Activated CD4-positive, alpha-beta memory T cell treated with anti-CD3 and anti-CD28 coated beads, Interleukin-2, amount 10 ng/mL, durations not matched to agents 7 days and 5 days (primary cell): ENCODE results near the gene CYGB. TPM values are rescaled to one million over a fixed set of nuclear protein-coding genes. Genes with fewer than 3 reads are reported as not detected.
"Not testable (repeated sequence)": the region's sequence is repeated elsewhere in the genome, so short reads cannot be mapped to it uniquely, and the experiment has no call there.

Source experiments
- CTCF ChIA-PET: fragments of 350-600 bp; sonication (Branson Sonifier 250); formaldehyde crosslinking; loops from one replicate; lab custom pipeline; 2021; ENCODE audit warnings: antibody characterized with exemption, inconsistent platforms; lab: Charles Lee
- POLR2A ChIA-PET: fragments of 350-600 bp; sonication (Branson Sonifier 250); formaldehyde crosslinking; loops from one replicate; lab custom pipeline; 2021; ENCODE audit warnings: antibody characterized with exemption; lab: Charles Lee
- DNase-seq: peaks from one replicate; pipeline ENCODE4 v3.0.0-alpha.2; 2020
- H3K27ac Mint-ChIP-seq: one replicate; pipeline ENCODE4 v1.8.0; 2021; ENCODE audit warnings: mild to moderate bottlenecking, mixed read lengths
- H3K27me3 Mint-ChIP-seq: one replicate; pipeline ENCODE4 v1.8.0; 2021; ENCODE audit warnings: mixed read lengths
- H3K36me3 Mint-ChIP-seq: one replicate; pipeline ENCODE4 v1.8.0; 2021; ENCODE audit warnings: low read depth, mixed read lengths
- H3K4me1 Mint-ChIP-seq: one replicate; pipeline ENCODE4 v1.8.0; 2021; ENCODE audit warnings: mixed read lengths
- H3K4me3 Mint-ChIP-seq: one replicate; pipeline ENCODE4 v1.8.0; 2021; ENCODE audit warnings: mild to moderate bottlenecking, mixed read lengths
- H3K9me3 Mint-ChIP-seq: one replicate; pipeline ENCODE4 v1.8.0; 2021; ENCODE audit warnings: mixed read lengths
- total RNA-seq, 2 experiments: library from RNA; stranded (reverse); gene quantifications; one replicate each; pipeline ENCODE4 v1.2.3, GENCODE V29; 2021

CYGB gene
- total RNA-seq, 2 experiments from 2014 or later = not detected

DNA sequence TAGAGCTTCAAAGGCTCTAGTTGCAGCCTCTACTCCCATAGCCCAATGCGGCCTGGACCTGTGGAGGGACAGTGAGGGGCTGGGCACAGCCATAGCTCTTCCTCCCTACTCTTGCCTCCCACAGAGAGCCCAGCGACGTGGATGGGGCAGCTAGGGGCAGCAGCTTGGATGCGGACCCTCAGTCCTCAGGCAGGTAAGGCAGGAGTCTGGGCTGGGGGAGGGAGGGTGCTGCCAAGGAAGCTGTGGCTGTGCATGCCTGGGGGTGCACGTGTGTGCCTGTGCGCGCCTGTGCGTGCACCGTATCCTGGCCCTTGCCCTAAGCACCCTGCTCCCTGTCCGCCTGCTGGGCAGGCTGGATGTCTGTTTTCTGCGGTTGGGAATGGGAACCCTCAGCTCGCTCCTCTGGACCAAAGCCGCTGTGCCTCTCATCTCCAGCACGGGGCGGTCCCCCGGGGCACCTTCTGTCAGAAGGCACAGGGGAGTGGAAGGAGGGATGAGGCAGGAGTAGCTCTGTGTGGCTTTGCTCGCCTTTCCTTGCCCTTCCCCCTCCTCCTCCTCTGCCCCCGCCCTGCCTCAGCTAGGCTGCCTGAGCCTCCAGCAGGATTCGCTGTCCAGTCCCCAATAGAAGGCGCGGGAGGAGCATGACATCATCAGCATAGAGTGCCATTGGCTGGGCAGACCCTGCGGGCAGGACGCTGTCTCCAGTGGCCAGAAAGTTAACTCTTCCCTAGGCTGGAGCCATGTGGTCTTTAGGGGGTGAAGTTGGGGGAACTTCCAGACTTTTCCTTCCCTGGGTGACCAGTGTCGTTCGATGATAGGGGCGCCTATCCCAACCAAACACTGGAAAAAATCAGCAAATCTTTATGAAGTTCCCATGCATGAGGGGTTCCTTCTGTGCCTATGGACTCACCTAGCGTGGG lies 3.1 kb upstream of the CYGB start:
- Mint-ChIP-seq H3K9me3 (no peaks in the 10 kb centered on the region), H3K4me1 (peaks cover 3% of the 10 kb centered on the region), H3K27me3 (peaks cover 48% of the 10 kb centered on the region), H3K27ac (no peak overlapping the region), H3K36me3 (no peaks in the 10 kb centered on the region), H3K4me3 (no peak overlapping the region)
- CTCF ChIA-PET = interaction anchor here (0.8 to 3.2 kb wide), 4 partner anchors 16 to 83 kb away, joined by 3 to 13 read pairs (median 6); no protein-coding TSS in a partner anchor
- DNase-seq = no peak
- POLR2A ChIA-PET = interaction anchor here (1.3 kb wide), 1 partner anchor 9 kb away, joined by 3 read pairs; no protein-coding TSS in a partner anchor

GRCh38 chr17:76539631-76540271 lies 2.2 kb upstream of the CYGB start, which contains the start of gene PRCD:
Gene PRCD, plus strand, starts transcription at chr17:76540044. Its CDS starts 98 bp downstream, at chr17:76540142.
- ChIA-PET POLR2A (interaction anchor here (0.6 to 1.3 kb wide), 2 partner anchors 10 to 551 kb away, joined by 3 to 4 read pairs; no protein-coding TSS in a partner anchor), CTCF (interaction anchor here (2.5 to 3.2 kb wide), 2 partner anchors 17 kb away, joined by 6 to 13 read pairs; no protein-coding TSS in a partner anchor)
- no peak within 1 kb of the TSS for H3K4me3 Mint-ChIP-seq
- H3K4me1 Mint-ChIP-seq = peaks cover 3% of the 10 kb centered on the region
- peaks cover 55% of the 10 kb centered on the region for H3K27me3 Mint-ChIP-seq
- no peak within 1 kb of the TSS for H3K27ac Mint-ChIP-seq
- no peak for DNase-seq
- no peaks in the 10 kb centered on the region for H3K9me3 Mint-ChIP-seq
- no peaks in the 10 kb centered on the region for H3K36me3 Mint-ChIP-seq

DNA sequence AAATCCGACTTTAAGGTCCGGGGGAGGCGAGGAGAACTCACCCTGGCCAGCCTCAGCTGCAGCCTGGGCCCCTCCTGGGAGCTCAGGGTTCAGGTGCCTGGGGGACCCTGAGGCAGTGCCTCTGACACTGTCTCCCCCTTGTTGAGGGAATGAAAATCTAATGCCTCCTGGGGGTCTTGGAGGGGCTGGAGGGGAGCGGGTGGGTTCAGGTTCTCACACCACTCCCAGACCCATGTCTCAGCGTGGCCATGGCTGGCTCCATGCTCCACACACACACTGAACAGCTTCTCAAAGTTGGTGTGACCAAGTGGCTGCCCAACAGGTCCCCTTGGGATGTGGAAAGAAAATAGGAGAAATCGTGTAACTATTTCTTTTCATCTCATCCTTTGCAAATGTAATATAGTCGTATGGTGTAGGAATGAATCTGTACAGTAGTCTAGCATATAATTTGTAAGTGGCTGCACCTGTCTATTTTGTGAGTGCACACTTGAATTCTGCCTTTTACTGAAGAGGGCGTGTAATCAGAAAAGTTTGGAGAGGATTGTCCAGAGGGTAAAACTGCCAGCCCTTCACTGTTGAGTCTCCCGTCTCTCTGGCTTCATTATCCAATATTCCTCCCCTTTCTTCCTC lies 1.5 kb upstream of the CYGB start:
- CTCF ChIA-PET = interaction anchor here (2.5 to 3.2 kb wide), 2 partner anchors 16 to 18 kb away, joined by 6 to 13 read pairs; no protein-coding TSS in a partner anchor
- H3K36me3 Mint-ChIP-seq = no peaks in the 10 kb centered on the region
- no peaks in the 10 kb centered on the region for H3K9me3 Mint-ChIP-seq
- peaks cover 54% of the 10 kb centered on the region for H3K27me3 Mint-ChIP-seq
- DNase-seq = no peak
- POLR2A ChIA-PET = interaction anchor here (0.6 to 1.3 kb wide), 2 partner anchors 10 to 550 kb away, joined by 3 to 4 read pairs; no protein-coding TSS in a partner anchor
- H3K4me3 Mint-ChIP-seq = no peak overlapping the region
- H3K4me1 Mint-ChIP-seq = peaks cover 3% of the 10 kb centered on the region
- no peak overlapping the region for H3K27ac Mint-ChIP-seq

- ChIA-PET CTCF (interaction anchor here (2.5 to 3.2 kb wide), 2 partner anchors 15 to 19 kb away, joined by 6 to 13 read pairs; no protein-coding TSS in a partner anchor), POLR2A (no interaction called here)
- Mint-ChIP-seq H3K9me3 (no peaks in the 10 kb centered on the region), H3K36me3 (no peaks in the 10 kb centered on the region), H3K27me3 (peaks cover 49% of the 10 kb centered on the region), H3K27ac (no peak overlapping the region), H3K4me3 (no peak overlapping the region), H3K4me1 (peaks cover 3% of the 10 kb centered on the region)
- DNase-seq = no peak
These were observed 897 bp upstream of the CYGB start for GRCh38 chr17:76538281-76538931.

GRCh38 chr17:76537288-76537577 lies 276 bp downstream of the CYGB start:
- no peak overlapping the region for H3K4me3 Mint-ChIP-seq

DNA sequence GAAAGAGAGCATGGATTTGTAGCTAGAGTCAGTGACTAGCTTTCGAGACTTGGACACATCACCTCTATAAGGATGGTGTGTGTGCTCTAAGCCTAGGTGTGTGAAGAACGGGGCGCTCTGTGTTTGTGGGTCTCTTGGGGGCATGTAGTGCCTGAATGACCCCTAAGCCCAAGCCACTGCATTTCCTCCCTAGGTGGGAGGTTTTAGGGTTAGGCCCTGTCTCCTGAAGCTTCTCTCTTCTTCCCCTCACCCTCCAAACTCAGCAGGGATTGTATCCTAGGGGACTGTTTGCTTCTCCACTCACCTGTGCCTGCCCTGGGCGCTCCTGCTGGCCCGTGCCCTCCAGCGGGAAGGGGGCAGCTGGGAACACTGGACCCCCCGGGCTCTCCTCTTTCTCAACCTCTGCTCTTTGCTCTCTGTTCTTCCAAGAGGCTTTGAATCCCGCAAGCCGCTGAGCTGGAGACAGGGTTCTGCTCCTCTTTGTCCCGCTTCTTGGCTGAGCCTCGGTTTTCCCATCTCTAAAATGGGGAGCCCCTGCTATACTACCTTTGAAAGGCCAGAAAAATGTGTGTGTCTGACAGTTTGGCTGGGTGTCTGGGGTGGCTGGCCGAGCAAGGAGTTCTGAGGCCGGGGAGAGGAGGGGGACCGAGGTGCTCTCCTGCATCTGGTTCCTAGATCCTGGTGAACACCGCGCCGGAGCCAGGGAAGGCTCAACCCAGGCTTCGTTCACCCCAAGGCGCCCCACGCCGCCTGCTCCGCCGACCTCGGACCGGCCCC lies 810 bp downstream of the CYGB start:
- no peaks in the 10 kb centered on the region for H3K9me3 Mint-ChIP-seq
- peaks cover 3% of the 10 kb centered on the region for H3K4me1 Mint-ChIP-seq
- peaks cover 41% of the 10 kb centered on the region for H3K27me3 Mint-ChIP-seq
- no peak overlapping the region for H3K27ac Mint-ChIP-seq
- POLR2A ChIA-PET = interaction anchor here (0.6 to 1.1 kb wide), 3 partner anchors 10 to 48 kb away, joined by 3 to 4 read pairs (median 3); no protein-coding TSS in a partner anchor
- DNase-seq = no peak
- CTCF ChIA-PET = interaction anchor here (0.8 to 1.8 kb wide), 2 partner anchors 10 to 13 kb away, joined by 3 to 8 read pairs; no protein-coding TSS in a partner anchor
- H3K4me3 Mint-ChIP-seq = no peak overlapping the region
- H3K36me3 Mint-ChIP-seq = no peaks in the 10 kb centered on the region

More at GRCh38 chr17:76537288-76537577, 276 bp downstream of the CYGB start:
- ChIA-PET CTCF (no interaction called here), POLR2A (interaction anchor here (0.9 kb wide), 1 partner anchor 12 kb away, joined by 3 read pairs; no protein-coding TSS in a partner anchor)
- Mint-ChIP-seq H3K9me3 (no peaks in the 10 kb centered on the region), H3K27me3 (peaks cover 46% of the 10 kb centered on the region), H3K4me1 (peaks cover 3% of the 10 kb centered on the region), H3K36me3 (no peaks in the 10 kb centered on the region), H3K27ac (no peak overlapping the region)
- DNase-seq = no peak

DNA sequence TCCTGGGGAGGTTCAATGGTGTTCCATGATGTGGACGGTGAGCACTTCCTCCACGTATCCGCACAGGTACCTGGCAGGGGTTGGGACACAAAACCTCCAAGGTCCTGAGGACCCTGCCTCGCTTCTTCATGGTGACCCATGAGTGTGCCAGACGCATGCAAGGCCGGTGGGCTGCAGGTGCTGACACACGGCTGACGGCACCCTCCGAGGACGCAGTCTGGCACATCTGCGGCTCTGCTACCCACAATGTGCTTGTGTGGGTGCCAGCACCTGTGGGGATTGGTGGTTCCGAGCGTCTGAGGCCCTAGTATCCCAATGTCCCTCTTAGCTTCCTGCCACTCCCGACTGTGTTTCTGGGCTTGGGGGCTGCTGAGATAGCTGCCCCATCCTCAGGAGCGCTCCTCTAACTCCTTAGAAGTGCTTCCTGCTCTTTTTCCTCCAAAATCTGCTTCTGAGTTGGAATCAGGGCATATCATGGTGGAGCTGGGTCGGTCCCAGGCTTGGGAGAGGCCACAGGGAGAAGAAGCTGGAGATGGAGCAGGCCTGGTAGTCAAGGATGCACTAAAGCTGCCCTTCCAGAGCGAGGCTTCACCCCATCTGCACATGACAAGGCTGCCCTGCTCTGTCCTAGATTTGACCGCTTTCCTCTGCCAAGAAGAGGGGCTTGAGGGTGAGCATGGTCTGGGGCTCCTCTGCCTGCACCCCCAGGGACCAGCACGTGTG lies 1.6 kb downstream of the CYGB start:
- CTCF ChIA-PET = interaction anchor here (0.8 to 1.8 kb wide), 2 partner anchors 11 to 13 kb away, joined by 3 to 8 read pairs; no protein-coding TSS in a partner anchor
- POLR2A ChIA-PET = interaction anchor here (0.6 to 1.1 kb wide), 3 partner anchors 10 to 49 kb away, joined by 3 to 4 read pairs (median 3); no protein-coding TSS in a partner anchor
- peaks cover 39% of the 10 kb centered on the region for H3K27me3 Mint-ChIP-seq
- no peaks in the 10 kb centered on the region for H3K9me3 Mint-ChIP-seq
- peaks cover 3% of the 10 kb centered on the region for H3K4me1 Mint-ChIP-seq
- H3K4me3 Mint-ChIP-seq = no peak overlapping the region
- H3K27ac Mint-ChIP-seq = no peak overlapping the region
- DNase-seq = no peak
- no peaks in the 10 kb centered on the region for H3K36me3 Mint-ChIP-seq

DNA sequence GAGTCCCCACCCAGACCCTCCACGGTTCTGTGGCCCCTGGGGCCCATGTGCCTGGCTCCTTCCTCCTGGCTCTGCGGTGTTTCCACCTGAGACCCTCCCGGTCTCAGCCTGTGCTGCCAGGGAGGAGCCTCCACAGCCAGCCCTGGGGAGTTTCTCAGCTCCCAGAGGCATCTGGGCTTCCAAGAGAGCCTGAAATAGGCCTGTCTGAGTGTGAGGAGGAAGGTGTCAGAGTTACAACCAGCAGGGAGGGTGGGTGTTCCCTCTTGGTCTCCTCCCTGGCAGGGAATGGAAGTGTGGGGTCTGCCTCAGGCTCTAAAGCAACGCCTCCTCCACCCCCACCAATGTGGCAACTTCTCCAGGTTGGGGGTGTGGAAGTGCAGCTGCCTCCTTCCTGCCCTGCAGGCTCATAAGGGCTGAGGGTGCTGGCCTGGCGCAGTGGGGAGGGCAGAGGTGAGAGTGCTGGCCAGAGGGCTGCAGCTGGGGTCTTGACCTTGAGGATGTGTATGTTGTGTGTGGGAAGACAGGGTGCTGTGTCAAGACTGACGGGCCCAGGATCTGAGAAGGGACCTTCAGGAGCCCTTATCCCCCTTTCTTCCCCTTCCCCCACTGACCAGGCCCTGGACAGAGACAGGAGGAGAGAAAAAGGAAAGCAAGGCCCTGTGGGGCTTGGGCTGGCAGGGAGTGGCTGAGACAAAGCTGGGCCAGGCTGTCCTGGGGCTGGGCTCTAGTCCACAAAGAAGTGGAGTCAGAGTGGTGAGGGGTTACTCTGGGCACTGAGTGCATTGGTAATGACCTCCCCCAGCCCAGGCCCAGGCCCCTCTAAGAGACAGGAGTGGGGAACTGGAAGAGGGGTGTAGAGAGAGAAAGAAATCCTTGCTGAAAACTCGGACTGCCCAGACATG lies 2.4 kb downstream of the CYGB start:
- no peaks in the 10 kb centered on the region for H3K9me3 Mint-ChIP-seq
- peaks cover 3% of the 10 kb centered on the region for H3K4me1 Mint-ChIP-seq
- no peaks in the 10 kb centered on the region for H3K36me3 Mint-ChIP-seq
- no peak for DNase-seq
- H3K27me3 Mint-ChIP-seq = peaks cover 39% of the 10 kb centered on the region
- CTCF ChIA-PET = interaction anchor here (0.8 to 1.8 kb wide), 2 partner anchors 11 to 12 kb away, joined by 3 to 8 read pairs; no protein-coding TSS in a partner anchor
- no peak overlapping the region for H3K4me3 Mint-ChIP-seq
- POLR2A ChIA-PET = interaction anchor here (1.1 kb wide), 1 partner anchor 11 kb away, joined by 4 read pairs; no protein-coding TSS in a partner anchor
- no peak overlapping the region for H3K27ac Mint-ChIP-seq

DNA sequence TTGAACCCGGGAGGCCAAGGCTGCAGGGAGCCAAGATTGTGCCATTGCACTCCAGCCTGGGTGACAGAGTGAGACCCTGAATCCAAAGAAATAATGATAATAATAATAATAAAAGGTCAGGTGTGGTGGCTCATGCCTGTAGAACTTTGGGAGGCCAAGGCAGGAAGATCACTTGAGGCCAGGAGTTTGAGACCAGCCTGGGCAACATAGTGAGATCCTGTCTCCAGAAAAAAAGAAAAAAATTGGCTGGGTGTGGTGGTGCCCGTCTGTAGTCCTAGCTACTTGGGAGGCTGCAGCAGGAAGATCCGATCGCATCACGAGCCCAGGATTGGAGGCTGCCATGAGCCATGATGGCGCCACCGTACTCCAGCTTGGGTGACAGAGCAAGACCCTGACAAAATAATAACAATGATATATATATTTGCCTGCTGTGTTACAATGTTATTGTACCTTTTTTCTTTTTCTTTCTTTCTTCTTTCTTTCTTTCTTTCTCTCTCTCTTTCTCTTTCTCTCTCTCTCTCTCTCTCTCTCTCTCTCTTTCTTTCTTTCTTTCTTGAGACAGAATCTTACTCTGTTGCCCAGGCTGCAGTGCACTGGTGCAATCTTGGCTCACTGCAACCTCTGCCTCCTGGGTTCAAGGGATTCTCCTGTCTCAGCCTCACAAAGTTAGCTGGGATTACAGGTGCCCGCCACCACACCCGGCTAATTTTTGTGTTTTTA lies 3.7 kb downstream of the CYGB start:
- peaks cover 28% of the 10 kb centered on the region for H3K27me3 Mint-ChIP-seq
- H3K4me1 Mint-ChIP-seq, DNase-seq, H3K36me3 Mint-ChIP-seq, H3K27ac Mint-ChIP-seq, H3K4me3 Mint-ChIP-seq, POLR2A ChIA-PET, H3K9me3 Mint-ChIP-seq: not testable (repeated sequence)
- CTCF ChIA-PET = interaction anchor here (0.8 kb wide), 1 partner anchor 10 kb away, joined by 3 read pairs; no protein-coding TSS in a partner anchor
